Vagina (tissue), 2 donors: Measurements from ENCODE around the gene PRSS56. TPM values are rescaled to one million over a fixed set of nuclear protein-coding genes. Genes with fewer than 3 reads are reported as not detected.

ENCODE experiments used
- DNase-seq, 2 donors: peaks; one replicate each; pipeline ENCODE4 v3.0.0-alpha.2; 2017; ENCODE audit errors: extremely low spot score in 2 of 2
- H3K27ac ChIP-seq: fragments of 200-600 bp; sonication (generic); one replicate; pipeline ENCODE4 v1.5.1; 2019
- H3K27me3 ChIP-seq: fragments of 200-600 bp; sonication (generic); one replicate; pipeline ENCODE4 v1.5.1; 2019
- H3K36me3 ChIP-seq, 2 donors: fragments of 200-600 bp; sonication (generic); one replicate each; pipeline ENCODE4 v1.5.1; 2017 to 2019
- H3K4me1 ChIP-seq: fragments of 200-600 bp; sonication (generic); one replicate; pipeline ENCODE4 v1.5.1; 2019
- H3K4me3 ChIP-seq, 2 donors: fragments of 200-600 bp; sonication (generic); 1 replicate in 1 of 2; 2 replicates in 1 of 2; pipeline ENCODE4 v1.5.1; 2016 to 2019
- H3K9me3 ChIP-seq: fragments of 200-600 bp; sonication (generic); one replicate; pipeline ENCODE4 v1.5.1; 2019
- CTCF ChIP-seq, 3 experiments: fragments of 450-650 bp in 2 of 3; fragments of 200-600 bp in 1 of 3; sonication (generic) in 1 of 3; IDR thresholded peaks; one replicate each; pipeline ENCODE4 v1.5.1; 2017 to 2019; ENCODE audit warnings: antibody characterized with exemption in 3 of 3, mild to moderate bottlenecking in 2 of 3, moderate library complexity in 2 of 3
- POLR2A ChIP-seq, 2 donors: fragments of 450-650 bp; IDR thresholded peaks; one replicate each; pipeline ENCODE4 v1.6.1; 2017; ENCODE audit warnings: antibody characterized with exemption in 2 of 2, mild to moderate bottlenecking in 2 of 2, moderate library complexity in 2 of 2
- POLR2AphosphoS5 ChIP-seq, 2 donors: sonication (generic); formaldehyde crosslinking; IDR thresholded peaks; one replicate each; pipeline ENCODE4 v1.9.0; 2017; ENCODE audit warnings: antibody characterized with exemption in 2 of 2, mild to moderate bottlenecking in 2 of 2, low read depth in 1 of 2; ENCODE audit not compliant: insufficient read depth in 1 of 2
- intact Hi-C: fragments of 100-400 bp; cut with DNase I; formaldehyde crosslinking; loops from one replicate; pipeline ENCODE4 v1.15.1; 2023
- total RNA-seq: library from RNA; depleted of rRNA; stranded (reverse); fragments of >200 nt; gene quantifications from one replicate; pipeline ENCODE4 v1.2.3, GENCODE V29; 2016

The PRSS56 gene
- total RNA-seq, 1 donor from 2014 or later = not detected

- Histone ChIP-seq H3K27me3 (peaks cover 3% of the 10 kb centered on the region), H3K4me1 (no peaks in the 10 kb centered on the region), H3K9me3 (peaks cover 2% of the 10 kb centered on the region), H3K4me3 (no peak overlapping the region), H3K27ac (no peak overlapping the region), H3K36me3 (no peaks in the 10 kb centered on the region)
- intact Hi-C loops = no loop called here
- DNase-seq = no peak
- TF ChIP-seq POLR2A (IDR thresholded peaks at IDR 0.05) (no peak), POLR2AphosphoS5 (IDR thresholded peaks at IDR 0.05; ENCODE audit: insufficient read depth in 1 of 2, low read depth in 1 of 2) (no peak), CTCF (IDR thresholded peaks at IDR 0.05) (no peak)
These were observed 18.5 kb downstream of the PRSS56 start for GRCh38 chr2:232538671-232539070.

- no peaks in the 10 kb centered on the region for H3K36me3 ChIP-seq
- DNase-seq = no peak
- peaks cover 3% of the 10 kb centered on the region for H3K27me3 ChIP-seq
- TF ChIP-seq POLR2AphosphoS5 (IDR thresholded peaks at IDR 0.05; ENCODE audit: insufficient read depth in 1 of 2, low read depth in 1 of 2) (no peak), POLR2A (IDR thresholded peaks at IDR 0.05) (no peak), CTCF (IDR thresholded peaks at IDR 0.05) (no peak)
- no peak within 1 kb of the TSS for H3K4me3 ChIP-seq
- no peaks in the 10 kb centered on the region for H3K4me1 ChIP-seq
- peaks cover 2% of the 10 kb centered on the region for H3K9me3 ChIP-seq
- intact Hi-C loops = no loop called here
- H3K27ac ChIP-seq = no peak within 1 kb of the TSS
These were observed 19.4 kb downstream of the PRSS56 start, which contains the start of gene CHRNG for GRCh38 chr2:232539298-232540231. Gene CHRNG (plus strand): TSS chr2:232539692. CDS start chr2:232539748, 56 bp downstream.

- intact Hi-C loops = no loop called here
- Histone ChIP-seq H3K4me3 (no peak overlapping the region), H3K9me3 (peaks cover 2% of the 10 kb centered on the region), H3K27me3 (peaks cover 3% of the 10 kb centered on the region), H3K27ac (no peak overlapping the region), H3K36me3 (no peaks in the 10 kb centered on the region), H3K4me1 (no peaks in the 10 kb centered on the region)
- no peak for DNase-seq
- no peak for TF ChIP-seq POLR2A (IDR thresholded peaks at IDR 0.05)
- no peak for TF ChIP-seq CTCF (IDR thresholded peaks at IDR 0.05)
- no peak for TF ChIP-seq POLR2AphosphoS5 (IDR thresholded peaks at IDR 0.05; ENCODE audit: insufficient read depth in 1 of 2, low read depth in 1 of 2)
These were observed 20.4 kb downstream of the PRSS56 start for GRCh38 chr2:232540441-232541041.

- H3K9me3 ChIP-seq = peaks cover 1% of the 10 kb centered on the region
- H3K36me3 ChIP-seq = no peaks in the 10 kb centered on the region
- no peak for DNase-seq
- no peaks in the 10 kb centered on the region for H3K4me1 ChIP-seq
- H3K4me3 ChIP-seq = no peak overlapping the region
- H3K27ac ChIP-seq = no peak overlapping the region
- TF ChIP-seq POLR2AphosphoS5 (IDR thresholded peaks at IDR 0.05; ENCODE audit: insufficient read depth in 1 of 2, low read depth in 1 of 2) = no peak
- no peak for TF ChIP-seq CTCF (IDR thresholded peaks at IDR 0.05)
- no peak for TF ChIP-seq POLR2A (IDR thresholded peaks at IDR 0.05)
- peaks cover 3% of the 10 kb centered on the region for H3K27me3 ChIP-seq
- intact Hi-C loops = no loop called here
These were observed 21.2 kb downstream of the PRSS56 start for GRCh38 chr2:232541195-232541960.
